HG03135 (cell line): ENCODE data around the gene PNLIPRP2.

ENCODE experiments used
- ATAC-seq: cut with Tn5 transposase; IDR thresholded peaks from one replicate; pipeline ENCODE4 v1.9.1; 2021; ENCODE audit warnings: mild to moderate bottlenecking, moderate library complexity; ENCODE audit not compliant: unreplicated experiment

The PNLIPRP2 gene

GRCh38 chr10:116679351-116679750 is 58.6 kb downstream of the PNLIPRP2 start:
- ATAC-seq: no peak

GRCh38 chr10:116683166-116683565 is 62.4 kb downstream of the PNLIPRP2 start:
- no peak for ATAC-seq

- ATAC-seq: no peak
Observed at GRCh38 chr10:116683821-116684220, 63.1 kb downstream of the PNLIPRP2 start.

- ATAC-seq: no peak
Observed at GRCh38 chr10:116684781-116685180, 64.0 kb downstream of the PNLIPRP2 start.

GRCh38 chr10:116685807-116686206 is 65.1 kb downstream of the PNLIPRP2 start:
- ATAC-seq: no peak

GRCh38 chr10:116686632-116687031 is 65.9 kb downstream of the PNLIPRP2 start:
- no peak for ATAC-seq

GRCh38 chr10:116687633-116688032 is 66.9 kb downstream of the PNLIPRP2 start:
- no peak for ATAC-seq

GRCh38 chr10:116688241-116688711 is 67.5 kb downstream of the PNLIPRP2 start:
- ATAC-seq: no peak

GRCh38 chr10:116688741-116689495 is 68.2 kb downstream of the PNLIPRP2 start:
- no peak for ATAC-seq

- ATAC-seq: no peak
Observed at GRCh38 chr10:116689744-116690143, 69.0 kb downstream of the PNLIPRP2 start.

- ATAC-seq: no peak
Observed at GRCh38 chr10:116690356-116691322, 69.9 kb downstream of the PNLIPRP2 start.

- no peak for ATAC-seq
Observed at GRCh38 chr10:116691635-116692034, 70.9 kb downstream of the PNLIPRP2 start.

GRCh38 chr10:116692225-116692624 is 71.5 kb downstream of the PNLIPRP2 start:
- no peak for ATAC-seq

GRCh38 chr10:116694243-116694926 is 73.6 kb downstream of the PNLIPRP2 start:
- no peak for ATAC-seq
